ENCODE results near the gene SLC8A3.

Gene SLC8A3

DNA sequence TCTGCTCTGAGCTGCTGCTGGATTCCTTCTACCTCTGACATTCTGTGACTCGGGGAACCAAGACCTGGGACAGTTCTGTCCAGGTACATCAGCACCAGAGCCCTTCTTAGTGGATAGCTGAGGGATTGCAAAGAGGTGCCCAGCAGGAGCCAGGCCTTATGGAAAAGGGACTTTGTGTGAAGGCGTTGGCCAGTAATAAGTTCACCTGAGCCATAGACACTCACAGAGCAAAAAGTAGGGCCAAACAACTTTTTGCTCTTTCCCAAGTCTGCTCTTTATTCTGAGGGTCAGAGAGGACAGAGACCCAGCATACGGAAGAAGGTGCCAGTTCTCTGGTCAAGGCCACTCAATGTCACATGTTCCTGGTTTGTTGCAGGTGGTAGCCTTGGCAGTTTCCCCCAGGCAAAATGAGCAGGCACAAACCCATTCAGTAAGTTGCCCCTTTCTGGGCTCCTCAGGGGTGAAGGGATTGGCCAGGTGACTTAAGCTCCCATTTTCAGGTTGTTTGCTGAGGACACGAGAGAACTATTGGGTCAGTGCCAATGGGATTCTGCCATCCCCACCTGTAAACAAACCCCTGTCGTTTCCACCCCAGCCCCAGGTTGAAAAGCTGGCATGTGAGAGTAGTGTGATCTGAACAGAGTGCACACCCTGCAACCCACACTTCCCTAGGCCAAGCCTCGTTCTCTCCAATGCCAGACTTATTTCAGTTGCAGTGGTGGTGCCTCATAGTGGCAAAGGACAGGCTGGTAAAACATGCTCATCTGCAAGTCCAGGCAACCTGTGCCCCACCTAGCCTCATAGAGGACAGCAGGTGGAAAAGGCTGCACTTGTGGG, 159.2 kb downstream of the SLC8A3 start:
- DNase-seq (ENCODE audit: low spot score), result no peak
- ATAC-seq (ENCODE audit: low read depth), result no peak

DNA sequence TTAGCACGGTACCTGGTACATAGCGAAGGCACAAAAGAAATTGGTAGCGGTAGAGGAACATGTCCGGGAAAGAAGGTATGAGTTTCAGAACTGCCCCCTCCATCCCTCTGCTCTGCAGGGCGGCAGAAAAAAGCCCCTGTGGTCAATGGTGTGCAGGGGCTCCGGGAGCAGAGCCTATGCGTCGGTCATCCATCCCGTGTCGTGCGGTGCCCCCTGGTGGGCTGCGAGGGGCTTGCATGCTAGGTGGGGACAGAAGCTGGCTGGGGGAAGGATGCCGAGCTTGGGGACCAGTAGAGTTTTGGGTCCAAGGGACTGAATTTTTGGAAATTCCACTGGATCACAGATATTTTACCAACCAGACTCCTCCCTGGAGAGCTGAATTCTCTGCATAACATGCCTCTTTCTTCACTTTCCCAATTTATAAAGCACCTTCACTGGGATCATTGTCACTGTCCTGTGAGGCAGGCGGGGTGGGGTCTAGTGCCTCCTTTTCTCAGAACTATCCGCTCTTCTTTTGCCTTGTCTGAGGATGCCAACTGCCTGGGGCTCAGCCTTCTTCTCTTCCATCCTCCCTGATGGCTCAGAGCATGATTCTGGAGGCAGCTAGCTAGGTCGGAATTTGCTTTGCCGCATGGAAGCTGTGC, 160.8 kb downstream of the SLC8A3 start:
- Histone ChIP-seq H3K27me3 (ENCODE audit: insufficient read depth, poor library complexity, severe bottlenecking) (no peaks in the 10 kb centered on the region), H3K4me3 (ENCODE audit: severe bottlenecking) (no peak overlapping the region), H3K36me3 (ENCODE audit: low read depth) (no peaks in the 10 kb centered on the region), H3K27ac (ENCODE audit: poor library complexity, severe bottlenecking) (no peak overlapping the region), H3K4me1 (ENCODE audit: insufficient read depth, poor library complexity, severe bottlenecking) (peaks cover 5% of the 10 kb centered on the region), H3K9me3 (ENCODE audit: severe bottlenecking) (no peaks in the 10 kb centered on the region)
- ATAC-seq (ENCODE audit: low read depth), result peak; percentile 69
- no peak for DNase-seq (ENCODE audit: low spot score)
- TF ChIP-seq, protein P1, sequence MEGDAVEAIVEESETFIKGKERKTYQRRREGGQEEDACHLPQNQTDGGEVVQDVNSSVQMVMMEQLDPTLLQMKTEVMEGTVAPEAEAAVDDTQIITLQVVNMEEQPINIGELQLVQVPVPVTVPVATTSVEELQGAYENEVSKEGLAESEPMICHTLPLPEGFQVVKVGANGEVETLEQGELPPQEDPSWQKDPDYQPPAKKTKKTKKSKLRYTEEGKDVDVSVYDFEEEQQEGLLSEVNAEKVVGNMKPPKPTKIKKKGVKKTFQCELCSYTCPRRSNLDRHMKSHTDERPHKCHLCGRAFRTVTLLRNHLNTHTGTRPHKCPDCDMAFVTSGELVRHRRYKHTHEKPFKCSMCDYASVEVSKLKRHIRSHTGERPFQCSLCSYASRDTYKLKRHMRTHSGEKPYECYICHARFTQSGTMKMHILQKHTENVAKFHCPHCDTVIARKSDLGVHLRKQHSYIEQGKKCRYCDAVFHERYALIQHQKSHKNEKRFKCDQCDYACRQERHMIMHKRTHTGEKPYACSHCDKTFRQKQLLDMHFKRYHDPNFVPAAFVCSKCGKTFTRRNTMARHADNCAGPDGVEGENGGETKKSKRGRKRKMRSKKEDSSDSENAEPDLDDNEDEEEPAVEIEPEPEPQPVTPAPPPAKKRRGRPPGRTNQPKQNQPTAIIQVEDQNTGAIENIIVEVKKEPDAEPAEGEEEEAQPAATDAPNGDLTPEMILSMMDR (IDR thresholded peaks at IDR 0.05; ENCODE audit: poor library complexity, severe bottlenecking), result peak; percentile 96

More for the DNA sequence above, 159.2 kb downstream of the SLC8A3 start:
- Histone ChIP-seq H3K4me3 (ENCODE audit: severe bottlenecking) (no peak overlapping the region), H3K27me3 (ENCODE audit: insufficient read depth, poor library complexity, severe bottlenecking) (no peaks in the 10 kb centered on the region), H3K9me3 (ENCODE audit: severe bottlenecking) (no peaks in the 10 kb centered on the region), H3K27ac (ENCODE audit: poor library complexity, severe bottlenecking) (no peak overlapping the region), H3K36me3 (ENCODE audit: low read depth) (no peaks in the 10 kb centered on the region), H3K4me1 (ENCODE audit: insufficient read depth, poor library complexity, severe bottlenecking) (peaks cover 5% of the 10 kb centered on the region)
- TF ChIP-seq, protein P1 (IDR thresholded peaks at IDR 0.05; ENCODE audit: poor library complexity, severe bottlenecking), result no peak

DNA sequence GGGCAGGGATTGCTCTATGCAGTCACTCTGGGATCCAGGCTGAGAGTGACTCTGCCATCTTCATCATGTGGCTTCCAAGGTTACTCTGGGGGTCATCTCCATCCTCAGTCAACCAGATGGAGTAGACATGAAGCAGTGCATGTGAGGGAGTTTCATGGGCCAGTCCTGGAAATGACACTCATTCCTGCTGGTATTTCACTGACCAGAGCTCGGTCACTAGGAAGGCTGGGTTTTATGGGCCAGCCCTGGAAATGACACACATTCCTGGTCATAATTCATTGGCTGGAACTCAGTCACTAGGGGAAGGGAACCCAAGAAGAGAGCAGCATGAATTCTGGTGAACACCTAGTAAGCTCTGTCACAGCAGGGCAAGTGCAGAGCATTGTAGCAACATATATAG, 164.9 kb downstream of the SLC8A3 start:
- H3K27me3 ChIP-seq (ENCODE audit: insufficient read depth, poor library complexity, severe bottlenecking), result no peaks in the 10 kb centered on the region
- H3K4me3 ChIP-seq (ENCODE audit: severe bottlenecking), result no peak overlapping the region
- H3K36me3 ChIP-seq (ENCODE audit: low read depth), result no peaks in the 10 kb centered on the region
- H3K4me1 ChIP-seq (ENCODE audit: insufficient read depth, poor library complexity, severe bottlenecking), result peaks cover 1% of the 10 kb centered on the region
- ATAC-seq (ENCODE audit: low read depth) (no peak), DNase-seq (ENCODE audit: low spot score) (no peak)
- TF ChIP-seq, protein P1 (IDR thresholded peaks at IDR 0.05; ENCODE audit: poor library complexity, severe bottlenecking), result no peak
- no peak overlapping the region for H3K27ac ChIP-seq (ENCODE audit: poor library complexity, severe bottlenecking)
- no peaks in the 10 kb centered on the region for H3K9me3 ChIP-seq (ENCODE audit: severe bottlenecking)

DNA sequence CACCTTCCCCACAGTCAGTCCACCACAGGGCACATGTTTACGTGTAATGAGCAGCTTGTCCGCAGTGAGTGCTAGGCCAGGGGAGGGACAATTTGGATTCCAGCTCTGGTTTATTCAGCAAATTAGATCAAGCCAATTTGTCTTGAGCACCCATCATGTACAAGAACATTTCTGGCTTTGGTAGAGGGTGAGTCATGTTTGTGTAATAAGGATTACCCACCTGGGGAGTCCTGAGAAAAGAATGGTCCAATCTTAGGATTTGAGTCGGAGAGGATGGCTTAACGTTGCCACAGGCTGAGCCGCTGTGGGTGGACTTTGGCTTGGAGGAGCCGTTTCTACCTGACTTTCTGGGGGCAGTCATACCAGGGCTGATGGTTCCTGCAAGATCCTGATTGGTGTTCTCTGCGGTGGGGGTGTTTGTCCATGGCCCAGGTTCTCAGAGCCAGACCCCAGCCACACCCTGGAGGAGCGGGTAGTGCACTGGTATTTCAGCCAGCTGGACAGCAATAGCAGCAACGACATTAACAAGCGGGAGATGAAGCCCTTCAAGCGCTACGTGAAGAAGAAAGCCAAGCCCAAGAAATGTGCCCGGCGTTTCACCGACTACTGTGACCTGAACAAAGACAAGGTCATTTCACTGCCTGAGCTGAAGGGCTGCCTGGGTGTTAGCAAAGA, 165.8 kb downstream of the SLC8A3 start:
- H3K27me3 ChIP-seq (ENCODE audit: insufficient read depth, poor library complexity, severe bottlenecking), result no peaks in the 10 kb centered on the region
- peaks cover 3% of the 10 kb centered on the region for H3K4me1 ChIP-seq (ENCODE audit: insufficient read depth, poor library complexity, severe bottlenecking)
- no peak for ATAC-seq (ENCODE audit: low read depth)
- DNase-seq (ENCODE audit: low spot score), result no peak
- no peaks in the 10 kb centered on the region for H3K9me3 ChIP-seq (ENCODE audit: severe bottlenecking)
- H3K36me3 ChIP-seq (ENCODE audit: low read depth), result no peaks in the 10 kb centered on the region
- no peak overlapping the region for H3K27ac ChIP-seq (ENCODE audit: poor library complexity, severe bottlenecking)
- TF ChIP-seq, protein P1 (IDR thresholded peaks at IDR 0.05; ENCODE audit: poor library complexity, severe bottlenecking), result no peak
- H3K4me3 ChIP-seq (ENCODE audit: severe bottlenecking), result no peak overlapping the region

All from RWPE2 (cell line).